Progenitor cell of endocrine pancreas (in vitro differentiated cells): ENCODE measurements around the gene STXBP6. TPM values are rescaled to one million over a fixed set of nuclear protein-coding genes. Genes with fewer than 3 reads are reported as not detected.

Experiments used
- DNase-seq: peaks from one replicate; pipeline ENCODE4 v3.0.0; 2021; ENCODE audit warnings: low spot score; ENCODE audit not compliant: unreplicated experiment
- H3K27ac Mint-ChIP-seq: 2 replicates; pipeline ENCODE4 v1.8.0; 2021; ENCODE audit warnings: mild to moderate bottlenecking, moderate library complexity, mixed read lengths
- H3K27me3 Mint-ChIP-seq: 2 replicates; pipeline ENCODE4 v1.8.0; 2021; ENCODE audit warnings: mixed read lengths
- H3K36me3 Mint-ChIP-seq: 2 replicates; pipeline ENCODE4 v1.8.0; 2022; ENCODE audit warnings: mixed read lengths; ENCODE audit not compliant: insufficient read depth
- H3K4me1 Mint-ChIP-seq: 2 replicates; pipeline ENCODE4 v1.8.0; 2021; ENCODE audit warnings: low read depth, mixed read lengths
- H3K4me3 Mint-ChIP-seq: 2 replicates; pipeline ENCODE4 v1.8.0; 2021; ENCODE audit warnings: low read depth, mild to moderate bottlenecking, moderate library complexity, mixed read lengths
- H3K9me3 Mint-ChIP-seq: 2 replicates; pipeline ENCODE4 v1.8.0; 2021; ENCODE audit warnings: low read depth, mixed read lengths
- CTCF ChIP-seq: fragments of 200-600 bp; sonication (generic); IDR thresholded peaks from one replicate; pipeline ENCODE4 v1.5.0; 2021; ENCODE audit warnings: antibody characterized with exemption, mild to moderate bottlenecking; ENCODE audit not compliant: unreplicated experiment
- total RNA-seq: library from RNA; stranded (reverse); gene quantifications from 2 replicates; pipeline ENCODE4 v1.2.1, GENCODE V29; 2021

STXBP6 gene
- total RNA-seq, 1 donor from 2014 or later = 11.9 TPM

GRCh38 chr14:24802236-24802635 lies 247.7 kb downstream of the STXBP6 start:
- Mint-ChIP-seq H3K4me3 (no peak overlapping the region), H3K4me1 (peaks cover 9% of the 10 kb centered on the region), H3K27me3 (peaks cover 12% of the 10 kb centered on the region), H3K9me3 (no peaks in the 10 kb centered on the region), H3K27ac (no peak overlapping the region), H3K36me3 (no peaks in the 10 kb centered on the region)
- no peak for DNase-seq
- no peak for TF ChIP-seq CTCF

- H3K4me3 Mint-ChIP-seq = no peak overlapping the region
- no peak for DNase-seq
- no peak overlapping the region for H3K27ac Mint-ChIP-seq
- peaks cover 2% of the 10 kb centered on the region for H3K4me1 Mint-ChIP-seq
- no peaks in the 10 kb centered on the region for H3K9me3 Mint-ChIP-seq
- peaks cover 12% of the 10 kb centered on the region for H3K27me3 Mint-ChIP-seq
- no peaks in the 10 kb centered on the region for H3K36me3 Mint-ChIP-seq
- TF ChIP-seq CTCF = no peak
Observed at GRCh38 chr14:24801024-24801423, 248.9 kb downstream of the STXBP6 start.

- Mint-ChIP-seq H3K36me3 (no peaks in the 10 kb centered on the region), H3K4me1 (no peaks in the 10 kb centered on the region), H3K4me3 (no peak overlapping the region), H3K27me3 (peaks cover 14% of the 10 kb centered on the region), H3K27ac (no peak overlapping the region), H3K9me3 (no peaks in the 10 kb centered on the region)
- no peak for DNase-seq
- no peak for TF ChIP-seq CTCF
Observed at GRCh38 chr14:24798911-24799462, 251.0 kb downstream of the STXBP6 start.

- Mint-ChIP-seq H3K4me1 (no peaks in the 10 kb centered on the region), H3K9me3 (peaks cover 3% of the 10 kb centered on the region), H3K27ac (no peak overlapping the region), H3K36me3 (no peaks in the 10 kb centered on the region), H3K4me3 (no peak overlapping the region), H3K27me3 (peaks cover 6% of the 10 kb centered on the region)
- DNase-seq = no peak
- no peak for TF ChIP-seq CTCF
Observed at GRCh38 chr14:24795406-24795805, 254.5 kb downstream of the STXBP6 start.

GRCh38 chr14:24794644-24795305 lies 255.2 kb downstream of the STXBP6 start:
- no peaks in the 10 kb centered on the region for H3K36me3 Mint-ChIP-seq
- H3K4me1 Mint-ChIP-seq = peaks cover 4% of the 10 kb centered on the region
- H3K27me3 Mint-ChIP-seq = peaks cover 6% of the 10 kb centered on the region
- H3K27ac Mint-ChIP-seq = no peak overlapping the region
- H3K9me3 Mint-ChIP-seq = peaks cover 4% of the 10 kb centered on the region
- no peak for DNase-seq
- TF ChIP-seq CTCF = no peak
- H3K4me3 Mint-ChIP-seq = no peak overlapping the region
